HG02970 (cell line): ENCODE measurements around the gene SLC38A3.

Experiments
- ATAC-seq: cut with Tn5 transposase; IDR thresholded peaks from one replicate; pipeline ENCODE4 v1.9.1; 2021; ENCODE audit warnings: mild to moderate bottlenecking, moderate library complexity, moderate number of reproducible peaks; ENCODE audit not compliant: unreplicated experiment, low FRiP score

The SLC38A3 gene

GRCh38 chr3:50263478-50264382 lies 58.7 kb downstream of the SLC38A3 start:
- ATAC-seq: no peak

- ATAC-seq: no peak
Observed at GRCh38 chr3:50264383-50264963, 59.4 kb downstream of the SLC38A3 start.

GRCh38 chr3:50264964-50265485 lies 60.0 kb downstream of the SLC38A3 start:
- no peak for ATAC-seq

GRCh38 chr3:50265571-50265970 lies 60.5 kb downstream of the SLC38A3 start:
- ATAC-seq: no peak

- no peak for ATAC-seq
Observed at GRCh38 chr3:50266017-50266416, 60.9 kb downstream of the SLC38A3 start.

GRCh38 chr3:50266836-50267235 lies 61.8 kb downstream of the SLC38A3 start:
- ATAC-seq: no peak

GRCh38 chr3:50267280-50267913 lies 62.3 kb downstream of the SLC38A3 start:
- ATAC-seq: no peak

- ATAC-seq: no peak
Observed at GRCh38 chr3:50268276-50268675, 63.2 kb downstream of the SLC38A3 start.

GRCh38 chr3:50268703-50269451 lies 63.8 kb downstream of the SLC38A3 start, which contains the start of gene SEMA3B:
SEMA3B (plus strand) TSS chr3:50269147; CDS start chr3:50269241, 94 bp downstream.
- no peak for ATAC-seq

- ATAC-seq: no peak
Observed at GRCh38 chr3:50269460-50269859, 64.4 kb downstream of the SLC38A3 start.

GRCh38 chr3:50269977-50270413 lies 64.9 kb downstream of the SLC38A3 start:
- ATAC-seq: no peak

GRCh38 chr3:50270422-50271224 lies 65.6 kb downstream of the SLC38A3 start:
- ATAC-seq: no peak
